GM21619 (cell line): ENCODE measurements around the gene BHLHE23.

ENCODE experiments used
- ATAC-seq: cut with Tn5 transposase; IDR thresholded peaks from one replicate; pipeline ENCODE4 v1.9.1; 2021; ENCODE audit not compliant: unreplicated experiment

BHLHE23 gene

DNA sequence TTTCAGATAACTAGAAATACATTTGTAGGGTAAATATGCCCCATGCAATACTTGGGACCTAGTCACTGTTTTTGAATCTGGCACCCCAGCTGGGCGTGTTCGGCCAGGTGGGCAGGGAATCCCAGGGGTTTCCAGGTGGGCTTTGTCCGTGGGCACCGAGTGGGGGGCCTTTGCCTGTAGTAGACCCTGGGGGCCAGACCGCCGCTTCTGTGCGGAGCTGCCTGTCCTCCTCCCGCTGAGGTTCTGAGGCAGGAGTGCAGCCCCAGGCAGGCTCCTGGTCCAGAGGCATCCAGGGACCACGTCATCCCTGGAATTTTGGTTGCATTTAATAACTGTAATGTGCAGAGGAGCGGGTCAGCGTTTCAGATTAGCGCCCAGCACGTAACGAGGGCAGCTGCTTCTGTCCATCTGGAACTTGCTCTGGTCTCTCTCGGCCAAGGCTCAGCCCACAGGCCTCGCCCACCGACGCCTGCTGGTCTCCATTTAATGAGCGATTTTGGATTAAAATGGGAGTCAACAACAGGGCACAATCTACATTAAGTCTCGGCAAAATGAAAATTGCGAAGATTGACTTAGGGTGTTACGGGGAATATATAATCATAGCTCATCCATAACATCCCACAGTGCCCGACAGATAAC, 12.8 kb downstream of the BHLHE23 start:
- no peak for ATAC-seq

DNA sequence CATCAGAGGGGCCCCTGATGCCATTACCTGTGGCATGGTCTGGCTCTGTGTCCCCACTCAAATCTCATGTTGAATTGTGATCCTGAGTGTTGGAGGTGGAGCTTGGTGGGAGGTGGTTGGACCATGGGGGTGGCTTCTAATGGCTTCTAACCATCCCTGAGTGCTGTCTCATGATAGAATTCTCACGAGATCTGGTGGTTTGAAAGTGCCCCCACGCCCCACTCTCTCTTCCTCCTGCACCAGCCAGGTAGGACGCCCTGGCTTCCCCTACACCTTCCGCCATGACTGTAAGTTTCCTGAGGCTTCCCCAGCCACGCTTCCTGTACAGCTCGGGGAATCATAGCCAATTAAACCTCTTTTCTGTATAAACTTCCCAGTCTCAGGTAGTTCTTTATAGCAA, 14.9 kb downstream of the BHLHE23 start:
- ATAC-seq = no peak

DNA sequence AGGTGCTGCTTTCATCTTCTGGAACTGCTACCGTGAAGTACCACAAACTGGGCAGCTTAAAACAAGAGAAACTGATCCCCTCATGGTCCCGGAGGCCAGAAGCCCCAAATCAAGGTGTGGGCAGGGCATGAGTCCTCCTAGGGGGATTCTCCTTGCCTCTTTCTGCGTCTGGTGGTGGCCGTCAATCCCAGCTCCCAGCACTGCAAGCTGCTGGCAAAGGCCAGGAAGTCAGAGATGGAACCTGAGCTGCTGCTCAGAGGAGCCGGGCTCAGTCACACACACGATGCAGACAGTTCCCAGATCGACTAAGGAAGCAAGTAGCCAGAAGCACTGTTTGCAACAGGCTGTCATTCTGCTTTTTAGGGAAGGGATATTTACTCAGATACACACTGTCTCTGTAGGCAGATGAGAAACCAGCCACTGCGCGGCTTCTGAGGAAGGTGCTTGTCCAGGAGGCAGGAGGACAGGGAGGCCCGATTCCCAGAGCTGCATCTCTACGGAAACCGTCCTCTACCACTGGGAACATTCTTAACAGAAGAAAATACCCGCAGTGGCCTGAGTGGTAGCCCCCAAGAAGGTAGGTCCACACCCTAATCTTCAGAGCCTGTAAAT, 15.5 kb downstream of the BHLHE23 start:
- no peak for ATAC-seq

DNA sequence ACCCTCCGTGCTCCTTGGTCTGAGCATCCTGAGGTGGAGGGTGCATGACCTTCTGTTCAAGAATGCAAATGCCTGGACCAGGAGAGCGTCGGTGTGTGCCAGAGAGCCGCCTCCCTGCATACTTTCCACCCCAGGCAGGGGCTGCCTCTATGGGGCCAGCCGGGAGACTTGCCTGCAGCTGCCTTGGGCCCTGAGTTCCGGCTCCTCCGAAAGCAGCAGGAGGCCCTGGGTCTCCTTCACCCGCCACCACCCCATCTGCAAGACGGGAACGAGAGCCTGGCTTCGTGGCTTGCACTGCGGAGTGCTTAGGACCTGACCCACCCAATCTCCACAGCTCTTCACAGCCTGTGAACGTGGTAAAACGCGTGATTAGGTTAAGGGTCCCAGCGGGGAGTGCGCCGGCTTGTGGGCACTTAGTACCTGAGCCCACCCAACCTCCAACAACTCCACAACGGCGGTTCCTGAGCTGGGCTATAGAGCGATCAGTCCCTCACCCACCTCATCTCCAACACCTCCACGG, 16.4 kb downstream of the BHLHE23 start:
- no peak for ATAC-seq

DNA sequence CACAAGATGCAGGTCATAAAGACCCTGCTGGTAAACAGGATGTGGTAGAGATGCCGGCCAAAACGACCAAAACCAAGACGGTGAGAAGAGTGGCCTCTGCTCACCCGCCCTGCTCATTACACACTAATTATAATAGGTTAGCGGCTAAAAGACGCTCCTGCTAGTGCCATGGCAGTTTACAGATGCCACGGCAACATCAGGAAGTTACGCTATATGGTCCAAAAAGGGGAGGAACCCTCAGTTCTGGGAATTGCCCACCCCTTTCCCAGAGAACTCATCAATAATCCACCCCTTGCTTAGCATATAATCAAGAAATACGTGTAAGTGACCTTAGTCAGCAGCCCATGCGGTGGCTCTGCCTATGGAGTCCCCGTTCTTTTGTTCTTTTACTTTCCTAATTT, 17.6 kb downstream of the BHLHE23 start:
- ATAC-seq = no peak

DNA sequence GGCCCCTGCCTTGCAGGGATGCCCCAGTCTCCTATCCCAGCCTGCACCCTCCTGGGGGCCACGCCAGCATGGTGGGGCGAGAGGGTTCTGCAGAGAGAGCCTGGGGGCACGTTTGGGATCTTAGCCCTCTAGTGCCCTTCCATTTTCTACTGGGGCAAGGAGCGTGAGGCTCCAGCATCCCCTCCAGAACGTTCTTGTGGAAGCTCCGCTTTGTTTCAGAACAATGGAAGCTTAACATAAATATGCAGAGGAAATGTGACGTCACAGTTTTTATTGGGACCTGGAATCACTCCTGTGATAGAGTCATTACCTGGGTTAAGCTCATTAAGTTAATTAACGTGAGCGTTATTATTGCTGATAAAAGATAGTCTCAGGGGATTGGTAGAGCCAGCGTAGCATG, 19.6 kb downstream of the BHLHE23 start:
- ATAC-seq = no peak

DNA sequence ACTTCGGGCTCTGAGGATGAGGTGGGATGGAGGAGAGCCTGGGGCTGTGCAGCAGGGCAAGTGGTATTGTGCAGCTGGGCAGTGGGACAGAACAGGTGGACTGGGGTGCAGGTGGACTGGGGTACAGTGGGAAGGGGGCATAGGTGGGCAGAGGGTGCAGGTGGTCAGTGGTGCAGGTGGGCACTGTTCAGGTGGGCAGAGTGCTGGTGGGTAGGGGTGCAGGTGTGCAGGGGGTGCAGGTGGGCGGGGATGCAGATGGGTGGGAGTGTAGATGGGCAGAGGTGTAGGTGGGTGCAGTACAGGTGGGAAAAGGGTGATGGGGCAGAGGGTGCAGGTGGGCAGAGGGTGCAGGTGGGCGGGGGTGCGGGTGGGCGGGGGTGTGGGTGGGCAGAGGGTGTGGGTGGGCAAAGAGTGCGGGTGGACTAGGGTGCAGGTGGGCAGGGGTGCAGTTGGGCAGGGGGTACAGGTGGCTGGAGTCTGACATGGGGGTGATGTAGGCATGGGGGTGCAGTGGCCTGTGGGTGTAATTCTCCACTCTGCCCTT, 20.4 kb downstream of the BHLHE23 start:
- ATAC-seq = no peak

DNA sequence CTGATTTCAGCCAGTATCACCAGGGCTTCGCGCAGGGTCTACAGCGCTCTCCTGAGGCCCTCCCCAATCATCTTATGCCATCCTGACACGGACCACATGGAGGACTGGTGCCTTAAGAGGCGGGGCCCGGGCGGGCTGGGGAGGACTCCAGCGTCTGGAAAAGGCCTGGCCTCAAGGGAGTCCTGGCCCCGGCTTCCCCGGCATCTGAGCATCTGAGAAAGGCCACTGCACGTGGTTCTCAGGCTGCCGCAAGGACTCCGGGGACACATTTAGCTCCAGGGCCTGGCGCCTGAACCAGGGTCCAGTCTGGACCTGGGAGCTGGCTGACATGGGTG, 21.4 kb downstream of the BHLHE23 start:
- ATAC-seq = no peak

DNA sequence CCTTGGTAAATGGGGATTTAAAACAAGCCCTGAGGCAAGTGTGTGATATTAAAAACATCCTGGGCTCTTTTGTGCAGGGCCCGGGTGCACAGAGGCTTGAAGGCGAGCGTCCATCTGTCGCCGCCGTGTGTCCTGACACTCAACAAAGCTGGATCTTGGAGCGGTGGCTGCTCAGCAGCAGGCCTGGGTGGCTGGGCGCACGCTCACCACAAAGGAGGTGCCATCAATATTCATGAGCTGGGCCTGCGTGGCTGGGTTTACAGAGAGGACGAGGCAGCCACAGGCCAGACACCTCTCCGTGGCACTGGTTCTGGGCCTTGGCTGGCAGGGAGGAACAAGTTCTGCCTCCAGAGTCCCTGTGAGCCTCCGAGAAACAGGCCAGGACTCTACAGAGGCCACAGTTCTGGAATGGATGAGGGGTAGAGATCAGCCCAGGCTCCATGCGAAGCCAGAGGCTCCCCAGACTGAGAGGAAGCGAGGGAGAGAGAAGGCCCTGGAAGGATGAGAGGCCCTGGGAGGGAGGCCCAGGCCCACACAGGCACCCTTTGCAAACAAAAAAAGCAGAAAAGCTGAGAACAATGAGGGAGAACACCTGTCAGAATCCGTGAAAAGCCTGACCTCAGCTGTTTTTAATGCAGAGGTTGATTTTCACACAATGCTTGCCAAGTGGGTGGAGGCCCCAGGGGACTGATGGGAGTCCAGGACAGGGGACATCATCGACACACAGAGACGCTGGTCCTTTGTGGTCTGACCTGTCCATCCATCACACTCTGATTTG, 21.9 kb downstream of the BHLHE23 start:
- no peak for ATAC-seq

DNA sequence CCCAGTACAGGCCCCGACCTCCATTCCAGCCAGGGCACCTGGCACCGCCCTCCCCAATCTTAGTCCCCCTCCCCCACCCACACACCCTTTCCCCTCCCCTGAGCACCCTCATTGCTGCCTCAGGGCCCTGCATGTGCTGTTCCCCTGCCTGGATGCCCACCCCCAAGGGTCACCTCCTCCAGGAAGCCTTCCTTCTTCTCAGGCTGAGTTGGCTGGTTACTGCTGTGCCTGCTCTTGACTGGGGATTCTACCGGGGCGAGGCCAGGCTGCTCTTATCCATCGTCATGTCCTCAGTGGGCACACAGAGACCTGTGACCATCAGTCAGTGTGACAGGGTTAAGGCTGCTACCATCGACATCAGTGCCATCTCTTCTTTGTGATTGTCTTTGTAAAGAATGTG, 23.6 kb downstream of the BHLHE23 start:
- no peak for ATAC-seq

DNA sequence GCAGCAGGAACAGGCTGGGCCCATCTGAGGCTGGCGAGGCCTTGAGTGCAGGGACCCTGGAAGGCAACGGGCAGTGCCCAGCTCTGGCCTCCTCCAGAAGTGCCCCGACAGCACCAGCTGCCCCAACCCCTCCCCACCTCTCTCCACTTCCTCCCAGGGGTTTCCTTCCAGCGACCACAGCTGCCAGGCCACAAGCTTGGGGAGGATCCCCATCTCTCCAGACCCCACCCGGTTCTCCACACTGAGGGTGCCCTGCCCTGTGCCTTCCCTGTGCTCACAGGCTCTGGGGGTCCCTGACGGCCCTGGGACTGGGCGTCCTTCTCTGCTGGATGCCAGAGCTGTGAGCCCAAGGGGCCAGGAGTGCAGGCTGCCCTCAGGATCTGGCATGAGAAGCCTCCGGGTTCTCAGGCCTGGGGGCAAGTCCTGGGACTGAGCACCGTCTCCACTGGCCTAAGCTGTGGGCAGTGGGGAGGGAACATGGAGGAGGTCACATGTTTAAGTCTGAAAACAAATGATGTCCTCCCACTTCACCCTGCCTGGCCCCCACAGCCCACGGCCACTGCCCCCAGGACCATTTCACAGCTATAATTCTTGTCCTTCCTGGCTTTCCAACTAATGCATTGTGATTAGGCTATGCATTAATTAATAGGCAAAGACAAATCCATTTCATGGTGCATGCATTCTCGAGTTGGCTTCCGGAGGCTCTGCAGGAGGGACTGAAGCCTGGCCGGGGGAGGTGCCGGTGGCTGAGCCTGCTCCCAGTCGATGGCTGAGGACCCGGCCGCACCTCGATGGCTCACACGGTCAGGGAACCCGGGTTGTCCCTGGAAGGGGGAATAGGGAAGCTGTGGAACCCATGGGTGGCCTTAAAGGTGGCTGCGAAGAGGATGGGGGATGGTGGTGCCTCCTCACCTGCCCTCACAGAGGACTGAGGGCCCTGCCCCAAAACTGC, 24.4 kb downstream of the BHLHE23 start:
- no peak for ATAC-seq

DNA sequence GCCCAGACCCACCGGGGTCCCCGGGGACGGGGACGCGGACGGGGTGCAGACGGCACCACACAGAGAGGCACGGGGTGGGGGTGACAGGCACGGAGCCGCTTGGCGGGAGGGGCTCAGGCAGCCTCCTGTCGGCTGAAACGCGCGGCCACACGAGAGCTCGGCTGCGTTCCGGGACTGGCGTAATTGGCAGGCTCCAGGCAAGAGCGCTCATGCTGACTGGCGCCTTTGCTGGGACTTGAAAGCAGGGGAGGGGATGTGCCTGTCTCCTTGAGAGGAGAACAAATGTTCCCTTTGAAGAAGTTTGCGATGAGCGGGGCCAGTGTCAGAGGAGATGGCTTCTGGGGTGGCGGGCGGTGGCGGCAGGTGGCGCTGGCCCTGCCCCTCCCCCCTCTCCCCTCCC, 25.8 kb downstream of the BHLHE23 start:
- no peak for ATAC-seq

DNA sequence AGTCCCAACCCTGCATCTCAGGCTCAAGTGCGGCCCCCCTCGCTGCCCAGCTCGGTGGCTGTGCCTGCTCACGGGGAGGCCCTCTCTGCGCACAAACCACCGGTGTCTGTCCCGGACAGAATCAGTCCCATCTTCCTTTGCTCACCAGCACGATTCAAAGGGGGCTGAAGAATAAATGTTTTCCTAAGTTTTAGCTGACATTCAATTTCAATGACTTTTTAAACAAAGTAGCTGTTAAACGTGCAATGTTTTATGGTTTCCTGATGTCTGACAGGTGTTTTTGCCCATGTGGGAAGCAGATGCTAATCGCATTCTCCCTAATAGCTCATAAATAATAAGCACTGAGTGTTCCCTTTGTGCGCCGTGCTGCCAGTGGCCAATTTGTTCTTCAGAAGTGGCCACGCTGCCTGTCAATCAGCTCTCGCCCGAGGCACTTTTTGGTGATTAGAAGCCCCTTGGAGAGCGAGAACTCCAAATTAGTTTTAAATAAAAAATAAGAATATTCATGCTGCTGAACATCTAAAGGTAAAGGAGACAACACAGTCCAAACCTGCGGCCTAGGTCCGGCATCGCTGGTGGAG, 26.3 kb downstream of the BHLHE23 start:
- ATAC-seq = no peak

DNA sequence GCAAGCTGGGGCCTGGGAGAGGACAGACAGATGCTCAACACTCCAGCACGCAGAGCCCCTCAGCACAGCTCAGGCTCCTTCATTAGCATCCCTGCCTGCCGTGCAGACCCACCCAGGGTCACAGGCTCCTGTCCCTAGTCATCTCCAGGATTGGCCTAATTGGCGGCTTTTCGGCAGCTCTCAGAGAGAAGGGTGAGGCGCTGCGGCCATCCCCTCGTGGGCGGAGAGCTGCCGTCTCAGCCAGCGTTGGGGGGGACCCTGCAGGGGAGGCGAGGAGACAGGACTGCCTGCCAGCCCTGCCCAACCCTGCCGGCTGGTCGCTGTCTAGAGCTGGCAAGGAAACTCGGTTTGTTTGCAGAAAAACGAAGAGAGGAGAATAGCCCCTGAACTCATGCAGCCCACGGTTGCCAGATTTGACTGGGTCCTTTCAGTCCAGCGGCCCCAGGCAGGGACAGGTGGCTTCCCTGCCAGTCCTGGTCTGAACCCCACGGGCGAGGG, 26.8 kb downstream of the BHLHE23 start:
- ATAC-seq = no peak

DNA sequence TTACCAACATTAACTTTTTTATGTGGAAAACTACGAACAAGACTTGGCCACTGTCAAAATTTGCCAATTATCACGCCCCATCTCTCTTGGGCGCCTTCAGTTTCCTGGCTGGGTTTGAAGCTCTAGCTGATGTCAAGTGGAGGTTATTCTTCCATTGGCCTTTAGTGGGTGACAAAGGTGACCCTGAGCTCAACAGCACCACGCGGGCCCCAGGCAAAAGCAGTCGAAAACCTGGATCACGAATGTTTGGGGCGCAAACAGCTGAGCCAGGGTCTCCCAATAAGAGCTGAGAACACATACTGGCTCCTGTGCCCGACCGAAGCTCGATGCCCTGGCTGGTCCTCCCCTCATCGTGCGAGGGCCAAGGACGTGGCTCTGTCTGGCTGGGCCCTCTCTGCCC, 27.5 kb downstream of the BHLHE23 start:
- ATAC-seq = no peak

DNA sequence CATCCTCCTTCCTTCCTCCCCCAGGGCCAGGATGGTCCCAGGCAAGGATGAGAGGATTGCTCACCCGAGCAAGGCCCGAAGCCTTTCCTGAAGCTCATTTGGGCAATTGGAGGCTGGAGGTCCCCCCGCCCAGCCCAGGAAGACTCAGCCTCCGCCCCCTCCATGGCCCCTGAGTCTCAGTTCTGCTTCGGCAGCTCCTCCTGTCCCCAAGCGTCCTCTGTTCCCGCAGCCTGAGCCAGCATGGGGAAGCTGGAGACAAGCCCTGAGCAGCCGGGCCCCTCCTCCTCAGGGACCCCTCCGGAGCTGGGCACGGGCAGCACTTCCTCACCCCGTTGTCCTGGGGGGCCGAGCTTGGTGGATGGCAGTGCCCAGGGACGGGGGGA, 28.2 kb downstream of the BHLHE23 start:
- ATAC-seq = no peak

DNA sequence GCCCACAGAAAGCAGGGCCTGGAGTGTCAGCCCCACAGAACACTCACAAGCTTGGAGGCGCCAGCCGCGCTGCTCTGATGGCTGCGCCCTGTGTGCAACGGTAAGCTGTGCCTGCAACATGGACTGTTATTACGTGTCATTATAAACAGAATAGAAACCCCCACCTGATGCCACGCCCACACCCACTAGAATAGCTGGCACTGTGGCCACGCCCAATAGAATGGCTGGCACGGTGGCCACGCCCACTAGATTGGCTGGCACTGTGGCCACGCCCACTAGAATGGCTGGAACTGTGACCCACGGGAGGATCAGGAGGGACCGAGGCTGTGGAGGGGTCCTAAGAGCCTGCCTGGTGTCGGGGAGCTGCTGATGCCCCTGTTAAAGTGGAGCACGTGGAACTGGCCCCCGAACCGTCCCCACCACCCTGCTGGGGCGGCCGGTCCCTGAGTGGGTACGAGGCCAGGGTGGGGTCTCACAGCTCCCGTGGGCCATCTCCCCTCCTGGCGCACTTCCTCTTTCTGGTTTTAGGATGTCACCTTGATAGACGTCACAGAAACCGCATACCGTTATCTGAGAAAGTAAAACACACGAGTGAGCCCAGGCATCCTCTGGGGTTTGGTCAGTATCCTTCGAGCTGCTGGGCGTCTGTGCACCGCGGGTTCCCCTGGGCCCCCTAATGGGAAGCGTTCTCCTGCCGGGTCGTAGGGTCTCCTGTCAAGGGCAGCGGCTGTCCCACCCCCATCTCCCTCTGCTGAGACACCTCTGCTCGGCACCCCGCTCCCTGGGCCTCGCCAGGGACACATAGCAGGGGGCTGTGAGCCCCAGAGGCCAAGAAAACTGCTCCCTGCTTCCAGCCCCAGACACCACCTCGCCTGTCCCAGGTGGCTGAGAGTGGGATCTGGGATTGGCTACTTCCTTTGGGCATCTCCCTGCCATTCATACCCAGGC, 28.9 kb downstream of the BHLHE23 start:
- peak; percentile 52 for ATAC-seq

DNA sequence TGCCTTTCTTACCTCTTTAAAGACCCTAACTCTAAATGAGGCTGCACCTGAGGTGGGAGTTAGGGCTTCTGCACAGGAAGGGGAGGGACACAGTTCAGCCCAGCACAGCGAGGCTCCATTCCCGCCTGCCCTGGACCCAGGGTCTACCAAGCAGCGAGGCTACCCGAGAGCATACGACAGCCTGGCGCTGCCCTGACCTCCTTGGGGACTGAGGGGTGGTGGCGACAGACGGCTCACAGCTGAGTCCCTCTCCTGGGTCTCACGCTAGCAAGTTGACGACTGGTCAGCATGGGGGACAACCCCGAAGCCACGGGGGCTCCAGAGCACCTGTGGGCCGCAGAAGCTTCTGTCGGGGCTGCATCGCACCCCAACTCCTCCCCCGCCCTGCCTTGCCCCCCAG, 29.9 kb downstream of the BHLHE23 start:
- no peak for ATAC-seq

DNA sequence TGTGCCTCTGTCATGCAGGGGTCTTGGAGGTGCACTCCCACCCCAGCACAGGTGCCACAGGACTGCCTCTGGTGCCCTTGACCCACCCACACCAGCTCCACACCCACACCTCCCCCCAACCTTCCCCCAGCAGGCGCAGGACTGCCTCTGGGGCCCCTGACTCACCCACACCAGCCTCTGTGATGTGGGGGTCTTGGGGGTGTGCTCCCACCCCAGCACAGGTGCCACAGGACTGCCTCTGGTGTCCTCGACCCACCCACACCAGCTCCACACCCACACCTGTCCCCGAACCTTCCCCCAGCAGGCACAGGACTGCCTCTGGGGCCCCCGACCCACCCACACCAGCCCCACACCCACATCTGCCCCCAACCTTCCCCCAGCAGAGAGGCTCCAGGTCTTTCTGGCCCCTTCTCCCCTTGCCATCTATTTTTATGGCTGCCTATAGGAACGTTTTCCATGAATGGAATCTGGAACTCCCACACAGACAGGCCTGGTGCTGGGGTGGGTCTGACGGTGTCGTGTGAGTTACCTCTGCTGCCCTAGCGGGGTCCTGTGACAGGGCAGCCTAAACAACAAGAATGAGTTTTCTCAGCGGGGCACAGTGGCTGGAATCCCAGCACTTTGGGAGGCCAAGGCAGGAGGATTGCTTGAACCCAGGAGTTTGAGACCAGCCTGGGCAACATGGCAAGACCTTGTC, 30.8 kb downstream of the BHLHE23 start:
- no peak for ATAC-seq
